Measurements from ENCODE around the gene AQP12A.
"Not testable (repeated sequence)": the region's sequence is repeated elsewhere in the genome, so short reads cannot be mapped to it uniquely, and the experiment has no call there.

AQP12A gene

GRCh38 chr2:240662681-240663080 is 29.0 kb upstream of the AQP12A start:
- DNase-seq = no peak

- DNase-seq = no peak
Observed at GRCh38 chr2:240663546-240664190, 28.0 kb upstream of the AQP12A start.

GRCh38 chr2:240664622-240665021 is 27.0 kb upstream of the AQP12A start:
- DNase-seq = no peak

- DNase-seq = no peak
Observed at GRCh38 chr2:240670402-240670801, 21.3 kb upstream of the AQP12A start.

GRCh38 chr2:240670950-240671349 is 20.7 kb upstream of the AQP12A start:
- DNase-seq = no peak

GRCh38 chr2:240672076-240672700 is 19.5 kb upstream of the AQP12A start:
- DNase-seq = no peak

GRCh38 chr2:240672701-240673190 is 18.9 kb upstream of the AQP12A start:
- no peak for DNase-seq

GRCh38 chr2:240674461-240675184 is 17.0 kb upstream of the AQP12A start:
- not testable (repeated sequence) for DNase-seq

GRCh38 chr2:240675345-240675744 is 16.3 kb upstream of the AQP12A start:
- DNase-seq = not testable (repeated sequence)

- not testable (repeated sequence) for DNase-seq
Observed at GRCh38 chr2:240678043-240678442, 13.6 kb upstream of the AQP12A start.

- DNase-seq = not testable (repeated sequence)
Observed at GRCh38 chr2:240678909-240679308, 12.8 kb upstream of the AQP12A start.

- DNase-seq = not testable (repeated sequence)
Observed at GRCh38 chr2:240680185-240680584, 11.5 kb upstream of the AQP12A start.

- DNase-seq = not testable (repeated sequence)
Observed at GRCh38 chr2:240682431-240683224, 9.0 kb upstream of the AQP12A start, which contains the start of gene AQP12B. AQP12B (minus strand) TSS chr2:240682885; CDS start chr2:240682837, 48 bp downstream.

- DNase-seq = not testable (repeated sequence)
Observed at GRCh38 chr2:240683329-240683979, 8.2 kb upstream of the AQP12A start.

- DNase-seq = not testable (repeated sequence)
Observed at GRCh38 chr2:240683980-240684728, 7.5 kb upstream of the AQP12A start.

- DNase-seq = no peak
Observed at GRCh38 chr2:240685771-240686371, 5.8 kb upstream of the AQP12A start.

GRCh38 chr2:240686460-240686859 is 5.2 kb upstream of the AQP12A start:
- no peak for DNase-seq

GRCh38 chr2:240687045-240687740 is 4.5 kb upstream of the AQP12A start:
- no peak for DNase-seq

GRCh38 chr2:240687741-240688552 is 3.7 kb upstream of the AQP12A start:
- DNase-seq = no peak

- DNase-seq = no peak
Observed at GRCh38 chr2:240688553-240688919, 3.1 kb upstream of the AQP12A start.
